CD14-positive monocyte (primary cell): ENCODE results near the gene WDFY3. TPM values are rescaled to one million over a fixed set of nuclear protein-coding genes. Genes with fewer than 3 reads are reported as not detected.

Experiments
- DNase-seq, 3 donors: peaks; one replicate each; pipeline ENCODE4 v3.0.0-alpha.2; 2011 to 2022
- H2AFZ ChIP-seq: 2 replicates; pipeline ENCODE4 v1.6.0; 2012; ENCODE audit warnings: mild to moderate bottlenecking, low read depth, low read length, inconsistent platforms; ENCODE audit not compliant: insufficient read depth, poor library complexity, severe bottlenecking
- H3K27ac ChIP-seq, 2 donors: 1 replicate in 1 of 2; 2 replicates in 1 of 2; pipeline ENCODE4 v1.5.1; 2012 to 2013; ENCODE audit warnings: low read length in 2 of 2, control low read depth in 1 of 2, inconsistent platforms in 1 of 2, low read depth in 1 of 2, mild to moderate bottlenecking in 1 of 2
- H3K27me3 ChIP-seq, 2 donors: one replicate each; pipeline versions ENCODE4 v1.6.0 to v1.6.1; 2011 to 2013; ENCODE audit warnings: low read length in 2 of 2; ENCODE audit not compliant: control insufficient read depth in 2 of 2, insufficient read depth in 2 of 2
- H3K36me3 ChIP-seq, 2 donors: replicated peaks in 1 of 2; 1 replicate in 1 of 2; 2 replicates in 1 of 2; pipeline versions ENCODE4 v1.5.1 to v1.6.1; 2012 to 2013; ENCODE audit warnings: low read length in 2 of 2, control low read depth in 1 of 2, inconsistent platforms in 1 of 2, mild to moderate bottlenecking in 1 of 2; ENCODE audit not compliant: insufficient read depth in 2 of 2, control insufficient read depth in 1 of 2
- H3K4me1 ChIP-seq, 2 donors: 1 replicate in 1 of 2; 2 replicates in 1 of 2; pipeline versions ENCODE4 v1.5.1 to v1.6.1; 2012 to 2013; ENCODE audit warnings: low read length in 2 of 2, control low read depth in 1 of 2, inconsistent platforms in 1 of 2, mild to moderate bottlenecking in 1 of 2, moderate library complexity in 1 of 2; ENCODE audit not compliant: insufficient read depth in 2 of 2, control insufficient read depth in 1 of 2
- H3K4me2 ChIP-seq: replicated peaks from 2 replicates; pipeline ENCODE3; 2012; ENCODE audit warnings: low read length, moderate library complexity, mild to moderate bottlenecking; ENCODE audit not compliant: poor library complexity, severe bottlenecking; ENCODE audit errors: extremely low read depth
- H3K4me3 ChIP-seq, 3 experiments: fragments of 200-600 bp in 1 of 3; sonication (generic) in 1 of 3; replicated peaks in 1 of 3; 1 replicate in 2 of 3; 2 replicates in 1 of 3; pipeline ENCODE4 v1.5.1; 2011 to 2013; ENCODE audit warnings: low read length in 3 of 3, mild to moderate bottlenecking in 3 of 3, control low read depth in 2 of 3, low read depth in 2 of 3, inconsistent platforms in 1 of 3, moderate library complexity in 1 of 3
- H3K79me2 ChIP-seq: 2 replicates; pipeline ENCODE4 v1.6.0; 2012; ENCODE audit warnings: mild to moderate bottlenecking, control low read depth, inconsistent platforms, low read length, moderate library complexity; ENCODE audit not compliant: insufficient read depth
- H3K9ac ChIP-seq: 2 replicates; pipeline ENCODE4 v1.6.0; 2017; ENCODE audit warnings: low read length, mild to moderate bottlenecking; ENCODE audit not compliant: insufficient read depth, poor library complexity, severe bottlenecking
- H3K9me3 ChIP-seq, 2 donors: replicated peaks in 1 of 2; 1 replicate in 1 of 2; 2 replicates in 1 of 2; pipeline versions ENCODE4 v1.5.1 to v1.6.1; 2012 to 2013; ENCODE audit warnings: low read length in 2 of 2, control low read depth in 1 of 2; ENCODE audit not compliant: control insufficient read depth in 1 of 2, insufficient read depth in 1 of 2
- H4K20me1 ChIP-seq: 2 replicates; pipeline ENCODE4 v1.6.0; 2012; ENCODE audit warnings: mild to moderate bottlenecking, low read length, control low read depth, moderate library complexity; ENCODE audit not compliant: insufficient read depth
- H3K27ac Mint-ChIP-seq, 7 donors: one replicate each; pipeline ENCODE4 v1.8.0; 2020; ENCODE audit warnings: mild to moderate bottlenecking in 7 of 7, mixed read lengths in 7 of 7, moderate library complexity in 6 of 7, inconsistent platforms in 2 of 7
- H3K27me3 Mint-ChIP-seq, 3 donors: one replicate each; pipeline ENCODE4 v1.8.0; 2021 to 2022; ENCODE audit warnings: low read depth in 3 of 3, mild to moderate bottlenecking in 3 of 3, mixed read lengths in 3 of 3, moderate library complexity in 3 of 3, inconsistent platforms in 1 of 3
- H3K36me3 Mint-ChIP-seq, 2 donors: one replicate each; pipeline ENCODE4 v1.8.0; 2020; ENCODE audit warnings: mixed read lengths in 2 of 2, inconsistent platforms in 1 of 2, mild to moderate bottlenecking in 1 of 2
- H3K4me1 Mint-ChIP-seq: one replicate; pipeline ENCODE4 v1.8.0; 2020; ENCODE audit warnings: mild to moderate bottlenecking, mixed read lengths
- H3K4me3 Mint-ChIP-seq, 2 donors: one replicate each; pipeline ENCODE4 v1.8.0; 2020; ENCODE audit warnings: mild to moderate bottlenecking in 2 of 2, mixed read lengths in 2 of 2, moderate library complexity in 1 of 2
- H3K9me3 Mint-ChIP-seq, 7 donors: one replicate each; pipeline ENCODE4 v1.8.0; 2020 to 2022; ENCODE audit warnings: mixed read lengths in 7 of 7, mild to moderate bottlenecking in 6 of 7, moderate library complexity in 6 of 7, inconsistent platforms in 2 of 7
- WGBS: methylation state at CpG from one replicate; pipeline ENCODE4 v1.1.5; 2013; ENCODE audit warnings: missing lambda C conversion rate; ENCODE audit not compliant: insufficient coverage; 5-methylcytosine and 5-hydroxymethylcytosine counted together
- intact Hi-C, 2 donors: fragments of 100-400 bp; cut with micrococcal nuclease; formaldehyde crosslinking; loops; one replicate each; pipeline versions ENCODE4 v1.15.0 to v1.15.1; 2023
- polyA plus RNA-seq, 3 donors: library from polyadenylated mRNA; depleted of rRNA in 1 of 3; unstranded in 2 of 3; stranded (reverse) in 1 of 3; fragments of 300-500 nt in 2 of 3; fragments of >200 nt in 1 of 3; fragmentation: Illumina TruSeq in 2 of 3; gene quantifications; 1 replicate in 2 of 3; 2 replicates in 1 of 3; pipeline ENCODE4 v1.2.3, GENCODE V29; 2012 to 2021
- TF ChIP-seq, protein P1 (sequence below): fragments of 200-600 bp; IDR thresholded peaks from one replicate; pipeline ENCODE4 v1.8.0; 2022; ENCODE audit warnings: antibody characterized with exemption, mild to moderate bottlenecking

WDFY3 gene
- polyA plus RNA-seq, 3 donors = 5.6 to 35.5 (median 5.9) TPM

DNA sequence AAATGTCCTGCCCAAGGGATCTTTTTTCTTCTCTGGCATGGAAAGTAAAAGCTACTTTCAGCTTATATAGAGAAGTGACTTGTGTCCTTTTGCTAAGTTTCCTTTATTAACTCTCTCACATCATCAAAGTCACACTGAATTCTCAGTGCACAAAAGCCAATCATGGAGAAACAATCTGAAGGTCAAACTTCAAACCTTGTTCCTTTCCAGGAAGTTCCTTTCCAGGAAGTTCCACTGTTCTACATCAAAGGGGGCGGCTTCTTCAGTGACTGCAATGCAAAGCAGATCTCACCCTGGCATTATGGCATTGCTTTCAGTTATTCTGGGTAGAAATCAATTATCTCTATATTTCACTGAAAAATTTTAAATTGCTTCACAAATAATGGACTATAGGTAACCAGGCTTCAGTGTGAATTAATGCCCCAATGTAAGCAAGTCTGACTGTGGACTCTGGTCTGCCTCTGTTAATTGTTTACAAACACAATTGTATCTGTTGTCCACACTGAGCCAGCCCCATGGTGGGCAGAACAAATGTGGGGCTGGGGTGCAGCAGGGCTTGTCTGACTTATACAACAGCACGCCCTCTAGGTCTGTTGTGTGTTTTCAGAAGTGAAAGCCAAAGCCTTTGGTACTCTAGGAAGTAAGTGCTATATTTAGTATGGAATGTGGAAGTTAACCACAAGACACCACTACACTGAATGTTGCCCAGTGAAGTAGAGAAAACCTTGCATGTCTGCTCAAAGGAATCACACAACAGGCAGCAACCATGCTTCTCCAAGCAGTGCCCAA, 284.8 kb downstream of the WDFY3 start:
- Histone ChIP-seq H3K4me3 (peak overlapping the region in 1 of 3 experiments; percentile 3), H3K9ac (no peak overlapping the region), H4K20me1 (peaks cover 24% of the 10 kb centered on the region), H2AFZ (no peak overlapping the region), H3K36me3 (peaks cover 75 to 98% of the 10 kb centered on the region in 2 donors), H3K4me1 (peaks cover 24 to 28% of the 10 kb centered on the region in 2 donors), H3K27me3 (no peaks in the 10 kb centered on the region), H3K79me2 (no peaks in the 10 kb centered on the region), H3K27ac (peak overlapping the region in 1 of 2 donors; percentile 57), H3K9me3 (no peaks in the 10 kb centered on the region), H3K4me2 (peak overlapping the region; percentile 14)
- H3K4me3 Mint-ChIP-seq = no peak overlapping the region
- no CpG with 5 or more reads among the region's 2 CpGs for WGBS
- H3K27me3 Mint-ChIP-seq = no peaks in the 10 kb centered on the region
- intact Hi-C loops = loop anchor here in 1 of 2 donors (5.0 kb wide), 1 partner anchor 99 kb away; the partner anchor contains the start of gene CDS1
- TF ChIP-seq, protein P1, sequence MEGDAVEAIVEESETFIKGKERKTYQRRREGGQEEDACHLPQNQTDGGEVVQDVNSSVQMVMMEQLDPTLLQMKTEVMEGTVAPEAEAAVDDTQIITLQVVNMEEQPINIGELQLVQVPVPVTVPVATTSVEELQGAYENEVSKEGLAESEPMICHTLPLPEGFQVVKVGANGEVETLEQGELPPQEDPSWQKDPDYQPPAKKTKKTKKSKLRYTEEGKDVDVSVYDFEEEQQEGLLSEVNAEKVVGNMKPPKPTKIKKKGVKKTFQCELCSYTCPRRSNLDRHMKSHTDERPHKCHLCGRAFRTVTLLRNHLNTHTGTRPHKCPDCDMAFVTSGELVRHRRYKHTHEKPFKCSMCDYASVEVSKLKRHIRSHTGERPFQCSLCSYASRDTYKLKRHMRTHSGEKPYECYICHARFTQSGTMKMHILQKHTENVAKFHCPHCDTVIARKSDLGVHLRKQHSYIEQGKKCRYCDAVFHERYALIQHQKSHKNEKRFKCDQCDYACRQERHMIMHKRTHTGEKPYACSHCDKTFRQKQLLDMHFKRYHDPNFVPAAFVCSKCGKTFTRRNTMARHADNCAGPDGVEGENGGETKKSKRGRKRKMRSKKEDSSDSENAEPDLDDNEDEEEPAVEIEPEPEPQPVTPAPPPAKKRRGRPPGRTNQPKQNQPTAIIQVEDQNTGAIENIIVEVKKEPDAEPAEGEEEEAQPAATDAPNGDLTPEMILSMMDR = no peak
- H3K27ac Mint-ChIP-seq = peak overlapping the region in 5 of 7 donors; percentile 12 to 42 (median 35)
- H3K4me1 Mint-ChIP-seq = peaks cover 31% of the 10 kb centered on the region
- DNase-seq = peak; percentile 23 to 35 (median 25)
- peaks cover 82 to 95% of the 10 kb centered on the region in 2 donors for H3K36me3 Mint-ChIP-seq
- no peaks in the 10 kb centered on the region for H3K9me3 Mint-ChIP-seq

DNA sequence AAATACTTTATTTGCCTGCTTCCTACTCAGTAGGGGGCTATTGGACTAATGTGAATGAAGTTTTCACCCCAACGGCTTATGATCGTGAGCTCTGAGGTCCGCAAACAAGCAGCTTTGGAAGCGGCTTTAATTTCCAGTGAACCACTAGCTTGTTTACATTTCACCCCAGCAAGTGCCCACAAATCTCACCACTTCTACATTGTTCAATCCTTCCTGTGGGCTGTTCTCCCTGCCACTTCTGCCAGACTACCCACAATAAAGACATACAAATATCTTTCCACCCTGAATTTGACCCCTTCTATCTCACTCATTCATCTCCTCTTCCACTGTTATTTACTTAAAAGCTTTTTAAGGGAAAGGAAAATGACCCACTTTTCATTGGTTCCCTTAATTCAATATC, 285.5 kb downstream of the WDFY3 start:
- Mint-ChIP-seq H3K4me1 (peaks cover 31% of the 10 kb centered on the region), H3K36me3 (peaks cover 82 to 95% of the 10 kb centered on the region in 2 donors), H3K27me3 (no peaks in the 10 kb centered on the region), H3K9me3 (no peaks in the 10 kb centered on the region), H3K27ac (peak overlapping the region in 1 of 7 donors; percentile 2), H3K4me3 (no peak overlapping the region)
- Histone ChIP-seq H3K9ac (no peak overlapping the region), H3K27ac (no peak overlapping the region), H3K4me2 (no peak overlapping the region), H4K20me1 (peaks cover 24% of the 10 kb centered on the region), H3K9me3 (no peaks in the 10 kb centered on the region), H3K4me1 (peaks cover 24 to 28% of the 10 kb centered on the region in 2 donors), H3K27me3 (no peaks in the 10 kb centered on the region), H2AFZ (no peak overlapping the region), H3K79me2 (no peaks in the 10 kb centered on the region), H3K36me3 (peaks cover 77 to 98% of the 10 kb centered on the region in 2 donors), H3K4me3 (no peak overlapping the region)
- intact Hi-C loops = loop anchor here in 1 of 2 donors (5.0 kb wide), 1 partner anchor 99 kb away; the partner anchor contains the start of gene CDS1
- TF ChIP-seq, protein P1 = no peak
- DNase-seq = no peak
- 39% methylated on average over 4 of the region's 4 CpGs for WGBS
